K562 (cell line): ENCODE results near the gene DNMT1. TPM values are rescaled to one million over a fixed set of nuclear protein-coding genes. Genes with fewer than 3 reads are reported as not detected.

Source experiments
- BRCA1 ChIP-seq, 2 experiments: fragments of 450-650 bp in 1 of 2; sonication (generic) in 1 of 2; formaldehyde crosslinking in 1 of 2; IDR thresholded peaks; 2 replicates each; pipeline versions ENCODE4 v1.5.0 to v1.6.1; 2017 to 2020; ENCODE audit warnings: mild to moderate bottlenecking in 1 of 2, missing genetic modification reagents in 1 of 2
- CBX3 ChIP-seq, 2 experiments: IDR thresholded peaks; 1 replicate in 1 of 2; 2 replicates in 1 of 2; pipeline ENCODE4 v1.6.1; 2012; ENCODE audit warnings: inconsistent platforms in 2 of 2, low read length in 2 of 2, borderline replicate concordance in 1 of 2, control low read depth in 1 of 2
- FOXA1 ChIP-seq: fragments of 450-650 bp; IDR thresholded peaks from 2 replicates; pipeline ENCODE4 v1.6.1; 2016; ENCODE audit warnings: mild to moderate bottlenecking, borderline replicate concordance
- FOXP1 ChIP-seq: sonication (generic); formaldehyde crosslinking; IDR thresholded peaks from 2 replicates; pipeline ENCODE4 v1.8.0; 2022; ENCODE audit warnings: mild to moderate bottlenecking, missing genetic modification reagents
- KAT8 ChIP-seq: fragments of 450-650 bp; IDR thresholded peaks from 2 replicates; pipeline ENCODE4 v1.6.1; 2016; ENCODE audit warnings: low read depth, mild to moderate bottlenecking
- LEF1 ChIP-seq: fragments of 450-650 bp; IDR thresholded peaks from 2 replicates; pipeline ENCODE4 v1.6.1; 2016; ENCODE audit warnings: mild to moderate bottlenecking
- MXD1 ChIP-seq: fragments of 250-450 bp; sonication (Bioruptor Pico); IDR thresholded peaks from 2 replicates; pipeline ENCODE4 v1.8.0; 2021; ENCODE audit warnings: borderline replicate concordance, mild to moderate bottlenecking, moderate library complexity; ENCODE audit not compliant: poor library complexity, severe bottlenecking
- MYBL2 ChIP-seq, 2 experiments: fragments of 450-650 bp in 1 of 2; sonication (generic) in 1 of 2; formaldehyde crosslinking in 1 of 2; IDR thresholded peaks; 2 replicates each; pipeline versions ENCODE4 v1.6.1 to v1.8.1; 2017 to 2022; ENCODE audit warnings: borderline replicate concordance in 1 of 2, inconsistent platforms in 1 of 2, low read depth in 1 of 2, mild to moderate bottlenecking in 1 of 2, missing genetic modification reagents in 1 of 2, moderate library complexity in 1 of 2
- NFE2L1 ChIP-seq: fragments of 450-650 bp; IDR thresholded peaks from 2 replicates; pipeline ENCODE4 v1.6.1; 2016; ENCODE audit warnings: missing genetic modification characterization, low read depth, mild to moderate bottlenecking, missing compliant biosample characterization, moderate library complexity, borderline replicate concordance
- NR2F6 ChIP-seq: fragments of 450-650 bp; formaldehyde crosslinking; IDR thresholded peaks from 2 replicates; pipeline ENCODE4 v1.4.0; 2020; ENCODE audit warnings: mild to moderate bottlenecking
- PHTF2 ChIP-seq: fragments of 250-450 bp; sonication (Bioruptor Pico); IDR thresholded peaks from 2 replicates; pipeline ENCODE4 v1.5.0; 2021; ENCODE audit warnings: mild to moderate bottlenecking
- POLR3A ChIP-seq: IDR thresholded peaks from 2 replicates; pipeline ENCODE4 v1.6.1; 2011; ENCODE audit warnings: borderline replicate concordance, mild to moderate bottlenecking, moderate library complexity; ENCODE audit not compliant: insufficient read length, insufficient read depth; ENCODE audit errors: extremely low read depth
- PRMT5 ChIP-seq: sonication (generic); formaldehyde crosslinking; IDR thresholded peaks from 2 replicates; pipeline ENCODE4 v1.5.0; 2020; ENCODE audit warnings: missing genetic modification reagents
- RFX1 ChIP-seq: fragments of 450-650 bp; IDR thresholded peaks from 2 replicates; pipeline ENCODE4 v1.6.1; 2016; ENCODE audit warnings: mild to moderate bottlenecking, moderate library complexity
- SPI1 ChIP-seq: IDR thresholded peaks from 2 replicates; pipeline ENCODE4 v1.6.1; 2011; ENCODE audit warnings: low read depth, low read length, control low read depth, borderline replicate concordance
- TAL1 ChIP-seq: fragments of 450-650 bp; IDR thresholded peaks from 2 replicates; pipeline ENCODE4 v1.6.1; 2016; ENCODE audit warnings: mild to moderate bottlenecking
- TCF7 ChIP-seq: sonication (generic); IDR thresholded peaks from 2 replicates; pipeline ENCODE4 v1.6.1; 2016; ENCODE audit warnings: antibody characterized with exemption, borderline replicate concordance
- TOE1 ChIP-seq, 2 experiments: fragments of 450-650 bp in 1 of 2; sonication (generic) in 1 of 2; formaldehyde crosslinking in 1 of 2; IDR thresholded peaks; 2 replicates each; pipeline versions ENCODE4 v1.7.1 to v1.8.0; 2016 to 2022; ENCODE audit warnings: borderline replicate concordance in 2 of 2, mild to moderate bottlenecking in 2 of 2, antibody characterized with exemption in 1 of 2, inconsistent platforms in 1 of 2, low read depth in 1 of 2, missing genetic modification reagents in 1 of 2, moderate library complexity in 1 of 2
- ZBTB2 ChIP-seq: fragments of 450-650 bp; IDR thresholded peaks from 2 replicates; pipeline ENCODE4 v1.6.1; 2016; ENCODE audit warnings: antibody characterized with exemption
- ZNF146 ChIP-seq: IDR thresholded peaks from one replicate; pipeline ENCODE4 v1.6.1; 2018; ENCODE audit warnings: missing compliant biosample characterization; ENCODE audit not compliant: unreplicated experiment
- ZNF197 ChIP-seq: fragments of 200-800 bp; sonication (Bioruptor generic); IDR thresholded peaks from 2 replicates; pipeline ENCODE4 v1.6.1; 2016; ENCODE audit warnings: low read depth, missing genetic modification characterization, missing compliant biosample characterization
- ZNF23 ChIP-seq: fragments of 250-450 bp; sonication (Bioruptor Pico); IDR thresholded peaks from 2 replicates; pipeline ENCODE4 v1.4.0; 2020; ENCODE audit warnings: mild to moderate bottlenecking
- ZNF232 ChIP-seq: sonication (generic); formaldehyde crosslinking; IDR thresholded peaks from 2 replicates; pipeline ENCODE4 v1.8.0; 2022; ENCODE audit warnings: mild to moderate bottlenecking, missing genetic modification reagents
- ZNF41 ChIP-seq: fragments of 250-450 bp; sonication (Bioruptor Pico); conservative IDR thresholded peaks from 2 replicates; pipeline ENCODE4 v1.4.0; 2020; ENCODE audit warnings: mild to moderate bottlenecking
- ZNF717 ChIP-seq: fragments of 250-450 bp; sonication (Bioruptor Pico); IDR thresholded peaks from 2 replicates; pipeline ENCODE4 v1.5.0; 2021
- ZNF76 ChIP-seq: fragments of 250-450 bp; sonication (Bioruptor Pico); IDR thresholded peaks from 2 replicates; pipeline ENCODE4 v1.4.0; 2020; ENCODE audit warnings: mild to moderate bottlenecking, moderate library complexity, borderline replicate concordance
- polyA plus RNA-seq, 8 experiments: library from polyadenylated mRNA; depleted of rRNA in 4 of 8; stranded (reverse) in 5 of 8; unstranded in 3 of 8; fragments of >200 nt; fragmentation: Nextera tagmentation in 2 of 8; fragmentation: Illumina TruSeq in 1 of 8; extraction: Ambion mirVana in 2 of 8; extraction: Trizol in 1 of 8; gene quantifications; 2 replicates each; pipeline versions ENCODE4 v1.2.1 to v1.2.3, GENCODE V29; 2011 to 2014; ENCODE audit warnings: inconsistent platforms in 1 of 8, missing spikeins in 1 of 8
- total RNA-seq, 7 experiments: library from RNA; depleted of rRNA in 6 of 7; stranded (reverse); fragments of >200 nt in 6 of 7; fragmentation: Illumina TruSeq in 2 of 7; extraction: Trizol in 2 of 7; gene quantifications; 2 replicates each; pipeline versions ENCODE4 v1.2.1 to v1.2.3, GENCODE V29; 2011 to 2021; ENCODE audit warnings: low replicate concordance in 1 of 7
- TF ChIP-seq, protein P1 (sequence below), 2 experiments: fragments of 450-650 bp in 1 of 2; sonication (generic) in 1 of 2; formaldehyde crosslinking; conservative IDR thresholded peaks; 2 replicates each; pipeline versions ENCODE4 v1.4.0 to v1.8.1; 2020 to 2022; ENCODE audit warnings: mild to moderate bottlenecking in 1 of 2, missing genetic modification reagents in 1 of 2

DNMT1 gene
- total and polyA plus RNA-seq, 9 of the 15 experiments (the other 6 are each of a cell fraction or from before 2014, with no cell fraction given): 80.1 to 271 (median 121) TPM

- TF ChIP-seq ZNF717: no peak
- TF ChIP-seq NR2F6 (CRISPR knock-in tag): no peak
- no peak for TF ChIP-seq ZNF23 (CRISPR knock-in tag)
- TF ChIP-seq RFX1: no peak
- no peak for TF ChIP-seq ZBTB2
- TF ChIP-seq, protein P1, sequence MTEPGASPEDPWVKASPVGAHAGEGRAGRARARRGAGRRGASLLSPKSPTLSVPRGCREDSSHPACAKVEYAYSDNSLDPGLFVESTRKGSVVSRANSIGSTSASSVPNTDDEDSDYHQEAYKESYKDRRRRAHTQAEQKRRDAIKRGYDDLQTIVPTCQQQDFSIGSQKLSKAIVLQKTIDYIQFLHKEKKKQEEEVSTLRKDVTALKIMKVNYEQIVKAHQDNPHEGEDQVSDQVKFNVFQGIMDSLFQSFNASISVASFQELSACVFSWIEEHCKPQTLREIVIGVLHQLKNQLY (CRISPR knock-in tag; conservative IDR thresholded peaks at IDR 0.05): no peak
- no peak for TF ChIP-seq ZNF76 (CRISPR knock-in tag)
- no peak for TF ChIP-seq MYBL2 (IDR thresholded peaks at IDR 0.05; ENCODE audit: low read depth)
- no peak for TF ChIP-seq MYBL2 (CRISPR knock-in tag; IDR thresholded peaks at IDR 0.05; ENCODE audit: borderline replicate concordance)
- TF ChIP-seq CBX3 (IDR thresholded peaks at IDR 0.05; ENCODE audit: borderline replicate concordance in 1 of 2, low read length in 2 of 2): no peak
- TF ChIP-seq FOXA1: no peak
- TF ChIP-seq ZNF232: no peak
- no peak for TF ChIP-seq TAL1
- no peak for TF ChIP-seq PHTF2
- TF ChIP-seq MXD1: no peak
- TF ChIP-seq TCF7: no peak
- TF ChIP-seq TOE1 (IDR thresholded peaks at IDR 0.05; ENCODE audit: borderline replicate concordance): 0 out of 2 replicates have a peak, but pooled peaks have one; percentile 16
- TF ChIP-seq TOE1 (CRISPR knock-in tag; IDR thresholded peaks at IDR 0.05; ENCODE audit: borderline replicate concordance, low read depth): no peak
- 0 out of 2 replicates have a peak, but pooled peaks have one; percentile 70 for TF ChIP-seq FOXP1 (CRISPR knock-in tag)
- TF ChIP-seq POLR3A: no peak
- no peak for TF ChIP-seq PRMT5 (CRISPR knock-in tag)
- TF ChIP-seq ZNF146 (CRISPR knock-in tag): no peak
- TF ChIP-seq ZNF197 (CRISPR knock-in tag): no peak
- TF ChIP-seq KAT8: no peak
- no peak for TF ChIP-seq BRCA1 (IDR thresholded peaks at IDR 0.05)
- TF ChIP-seq BRCA1 (CRISPR knock-in tag; IDR thresholded peaks at IDR 0.05): no peak
- TF ChIP-seq ZNF41 (CRISPR knock-in tag): no peak
- no peak for TF ChIP-seq SPI1
- no peak for TF ChIP-seq NFE2L1
- no peak for TF ChIP-seq LEF1
Observed at GRCh38 chr19:10230861-10231611, 36.3 kb upstream of the DNMT1 start, which contains the start of gene S1PR2 (continued).
